Esophagus muscularis mucosa (tissue), 4 donors: ENCODE results near the gene BCL6B.

Experiments
- CTCF ChIP-seq, 3 experiments: fragments of 200-600 bp in 2 of 3; fragments of 450-650 bp in 1 of 3; sonication (generic) in 2 of 3; IDR thresholded peaks; one replicate each; pipeline ENCODE4 v1.5.1; 2017 to 2019; ENCODE audit warnings: antibody characterized with exemption in 3 of 3, mild to moderate bottlenecking in 2 of 3, moderate library complexity in 1 of 3
- EP300 ChIP-seq: sonication (generic); formaldehyde crosslinking; IDR thresholded peaks from one replicate; pipeline ENCODE4 v1.6.1; 2017; ENCODE audit warnings: antibody characterized with exemption
- POLR2A ChIP-seq: fragments of 450-650 bp; IDR thresholded peaks from one replicate; pipeline ENCODE4 v1.6.1; 2017; ENCODE audit warnings: antibody characterized with exemption, moderate library complexity, mild to moderate bottlenecking, low read depth
- POLR2AphosphoS5 ChIP-seq, 2 donors: sonication (generic); formaldehyde crosslinking; IDR thresholded peaks; one replicate each; pipeline ENCODE4 v1.6.1; 2017; ENCODE audit warnings: antibody characterized with exemption in 2 of 2

- TF ChIP-seq CTCF (IDR thresholded peaks at IDR 0.05) = no peak
- TF ChIP-seq POLR2AphosphoS5 (IDR thresholded peaks at IDR 0.05) = no peak
- no peak for TF ChIP-seq EP300
- no peak for TF ChIP-seq POLR2A
Measured at GRCh38 chr17:7072406-7072805, 49.6 kb downstream of the BCL6B start.
